B cell (primary cell): Measurements from ENCODE around the gene PFDN2. TPM values are rescaled to one million over a fixed set of nuclear protein-coding genes. Genes with fewer than 3 reads are reported as not detected.
A peak's percentile ranks its signal among the peaks of the same experiment; 100 is the strongest.

Source experiments
- ATAC-seq: fragments of 200-7000 bp; cut with Tn5 transposase; one replicate; pipeline ENCODE4 v1.10.0; 2021; ENCODE audit warnings: low read depth, mild to moderate bottlenecking, moderate number of reproducible peaks, moderate library complexity
- CTCF ChIA-PET: fragments of 350-600 bp; sonication (Branson Sonifier 250); formaldehyde crosslinking; loops from one replicate; lab custom pipeline; 2021; ENCODE audit warnings: antibody characterized with exemption, inconsistent platforms; lab: Charles Lee
- POLR2A ChIA-PET: fragments of 350-600 bp; sonication (Branson Sonifier 250); formaldehyde crosslinking; loops from one replicate; lab custom pipeline; 2021; ENCODE audit warnings: antibody characterized with exemption; lab: Charles Lee
- DNase-seq: peaks from one replicate; pipeline ENCODE4 v3.0.0; 2013
- H2AFZ ChIP-seq: 2 replicates; pipeline ENCODE4 v1.6.1; 2012; ENCODE audit warnings: mild to moderate bottlenecking, low read depth, low read length; ENCODE audit not compliant: insufficient read depth, poor library complexity, severe bottlenecking
- H3K27ac ChIP-seq, 2 donors: 1 replicate in 1 of 2; 2 replicates in 1 of 2; pipeline ENCODE4 v1.5.1; 2012 to 2013; ENCODE audit warnings: low read length in 2 of 2, mild to moderate bottlenecking in 2 of 2, moderate library complexity in 1 of 2
- H3K27me3 ChIP-seq, 4 experiments: fragments of 200-600 bp in 1 of 4; sonication (generic) in 1 of 4; replicated peaks in 1 of 4; 1 replicate in 2 of 4; 2 replicates in 2 of 4; pipeline versions ENCODE4 v1.6.1 to v1.7.0; 2013 to 2016; ENCODE audit warnings: low read length in 3 of 4, mild to moderate bottlenecking in 2 of 4, mixed read lengths in 1 of 4, moderate library complexity in 1 of 4; ENCODE audit not compliant: insufficient read depth in 4 of 4, control insufficient read depth in 3 of 4; ENCODE audit errors: control extremely low read depth in 1 of 4
- H3K36me3 ChIP-seq, 2 experiments: replicated peaks in 1 of 2; 1 replicate in 1 of 2; 2 replicates in 1 of 2; pipeline versions ENCODE4 v1.6.1 to v1.7.1; 2013; ENCODE audit warnings: low read length in 1 of 2; ENCODE audit not compliant: insufficient read depth in 2 of 2, control insufficient read depth in 1 of 2; ENCODE audit errors: control extremely low read depth in 1 of 2, extremely low read depth in 1 of 2
- H3K4me1 ChIP-seq, 2 donors: fragments of 200-600 bp in 1 of 2; sonication (generic) in 1 of 2; 1 replicate in 1 of 2; 2 replicates in 1 of 2; pipeline versions ENCODE4 v1.5.1 to v1.6.1; 2013 to 2017; ENCODE audit warnings: low read length in 2 of 2; ENCODE audit not compliant: control insufficient read depth in 2 of 2, insufficient read depth in 2 of 2
- H3K4me2 ChIP-seq: replicated peaks from 2 replicates; pipeline ENCODE3; 2012; ENCODE audit warnings: mild to moderate bottlenecking, low read depth, low read length; ENCODE audit not compliant: poor library complexity, severe bottlenecking
- H3K4me3 ChIP-seq, 5 experiments: fragments of 200-600 bp in 1 of 5; sonication (generic) in 1 of 5; 1 replicate in 3 of 5; 2 replicates in 2 of 5; pipeline versions ENCODE4 v1.5.1 to v1.7.0; 2011 to 2016; ENCODE audit warnings: low read length in 4 of 5, mild to moderate bottlenecking in 4 of 5, low read depth in 2 of 5, control low read depth in 1 of 5, moderate library complexity in 1 of 5; ENCODE audit not compliant: insufficient read depth in 1 of 5; ENCODE audit errors: control extremely low read depth in 1 of 5, extremely low read depth in 1 of 5
- H3K79me2 ChIP-seq: fragments of 200-600 bp; sonication (generic); one replicate; pipeline ENCODE4 v1.6.0; 2016; ENCODE audit warnings: low read length; ENCODE audit not compliant: control insufficient read depth, insufficient read depth
- H3K9ac ChIP-seq: fragments of 200-600 bp; sonication (generic); 2 replicates; pipeline ENCODE4 v1.6.1; 2017; ENCODE audit warnings: mild to moderate bottlenecking, low read length, moderate library complexity
- H3K9me3 ChIP-seq, 3 donors: one replicate each; pipeline versions ENCODE4 v1.6.1 to v1.7.1; 2013; ENCODE audit warnings: low read length in 2 of 3; ENCODE audit not compliant: control insufficient read depth in 2 of 3, insufficient read depth in 1 of 3; ENCODE audit errors: control extremely low read depth in 1 of 3
- H4K20me1 ChIP-seq: 2 replicates; pipeline ENCODE4 v1.6.0; 2012; ENCODE audit warnings: mild to moderate bottlenecking, low read length; ENCODE audit not compliant: insufficient read depth, control insufficient read depth, poor library complexity, severe bottlenecking
- H3K27ac Mint-ChIP-seq: one replicate; pipeline ENCODE4 v1.8.0; 2021; ENCODE audit warnings: mixed read lengths
- H3K27me3 Mint-ChIP-seq: one replicate; pipeline ENCODE4 v1.8.0; 2021; ENCODE audit warnings: mixed read lengths
- H3K4me1 Mint-ChIP-seq: one replicate; pipeline ENCODE4 v1.8.0; 2021; ENCODE audit warnings: mixed read lengths
- H3K4me3 Mint-ChIP-seq: one replicate; pipeline ENCODE4 v1.8.0; 2021; ENCODE audit warnings: mixed read lengths
- H3K9me3 Mint-ChIP-seq: one replicate; pipeline ENCODE4 v1.8.0; 2022; ENCODE audit warnings: mixed read lengths; ENCODE audit not compliant: insufficient read depth
- EZH2 ChIP-seq: IDR thresholded peaks from 2 replicates; pipeline ENCODE4 v1.6.1; 2012; ENCODE audit warnings: borderline replicate concordance, low read depth, mild to moderate bottlenecking, moderate library complexity, low read length; ENCODE audit not compliant: insufficient read depth, poor library complexity, severe bottlenecking
- WGBS: methylation state at CpG from one replicate; pipeline ENCODE4 v1.1.5; 2013; ENCODE audit warnings: missing lambda C conversion rate; ENCODE audit not compliant: insufficient coverage; 5-methylcytosine and 5-hydroxymethylcytosine counted together
- intact Hi-C: fragments of 100-400 bp; cut with micrococcal nuclease; formaldehyde crosslinking; loops from one replicate; pipeline ENCODE4 v1.10.0; 2022
- polyA plus RNA-seq: library from polyadenylated mRNA; depleted of rRNA; stranded (reverse); fragments of >200 nt; gene quantifications from 2 replicates; pipeline ENCODE4 v1.2.3, GENCODE V29; 2012
- total RNA-seq, 2 donors: library from RNA; stranded (reverse); fragments of 120-200 nt in 1 of 2; gene quantifications; 1 replicate in 1 of 2; 2 replicates in 1 of 2; pipeline versions ENCODE4 v1.2.3 to v1.2.4, GENCODE V29; 2013 to 2022
- TF ChIP-seq, protein P1 (sequence below): fragments of 200-600 bp; IDR thresholded peaks from one replicate; pipeline ENCODE4 v1.8.0; 2022; ENCODE audit warnings: antibody characterized with exemption, mild to moderate bottlenecking

Gene PFDN2
- total and polyA plus RNA-seq, 2 donors (not counting 1 experiment from before 2014, with no cell fraction given): 29.9 to 43.2 TPM

DNA sequence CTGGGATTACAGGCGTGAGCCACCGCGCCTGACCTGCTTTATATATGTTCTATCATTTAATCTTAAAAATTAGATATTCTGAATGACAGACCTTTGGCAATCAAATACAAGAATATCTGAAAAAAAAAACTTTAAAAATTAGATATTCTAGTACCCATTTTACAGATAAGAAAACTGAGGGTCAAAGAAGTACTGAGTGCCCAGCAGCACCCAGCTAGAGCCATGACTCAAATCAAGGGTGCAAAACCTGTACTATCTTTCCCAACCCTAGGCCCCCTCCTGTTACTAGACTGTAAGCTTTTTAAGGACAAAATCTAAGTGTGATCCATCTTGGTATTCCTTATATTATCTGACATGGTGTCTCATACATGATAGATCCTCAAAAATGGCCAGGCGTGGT is 56.4 kb downstream of the PFDN2 start:
- H3K27me3 ChIP-seq: no peaks in the 10 kb centered on the region
- H2AFZ ChIP-seq: no peak overlapping the region
- no peaks in the 10 kb centered on the region for H3K9me3 ChIP-seq
- H3K4me1 Mint-ChIP-seq: peaks cover 50% of the 10 kb centered on the region
- H3K27me3 Mint-ChIP-seq: no peaks in the 10 kb centered on the region
- 80% methylated on average over 1 of the region's 4 CpGs for WGBS
- intact Hi-C loops: no loop called here
- H4K20me1 ChIP-seq: peaks cover 65% of the 10 kb centered on the region
- H3K4me2 ChIP-seq: no peak overlapping the region
- no peak overlapping the region for H3K27ac ChIP-seq
- ChIA-PET CTCF (interaction anchor here (1.1 to 2.0 kb wide), 3 partner anchors 15 to 37 kb away, joined by 3 to 6 read pairs (median 4); partner anchors contain the start of gene KLHDC9), POLR2A (interaction anchor here (0.8 kb wide), 1 partner anchor 40 kb away, joined by 3 read pairs; no protein-coding TSS in a partner anchor)
- H3K27ac Mint-ChIP-seq: no peak overlapping the region
- no peak overlapping the region for H3K4me3 ChIP-seq
- no peak overlapping the region for H3K4me3 Mint-ChIP-seq
- ATAC-seq: no peak
- peaks cover 96% of the 10 kb centered on the region for H3K79me2 ChIP-seq
- TF ChIP-seq, protein P1, sequence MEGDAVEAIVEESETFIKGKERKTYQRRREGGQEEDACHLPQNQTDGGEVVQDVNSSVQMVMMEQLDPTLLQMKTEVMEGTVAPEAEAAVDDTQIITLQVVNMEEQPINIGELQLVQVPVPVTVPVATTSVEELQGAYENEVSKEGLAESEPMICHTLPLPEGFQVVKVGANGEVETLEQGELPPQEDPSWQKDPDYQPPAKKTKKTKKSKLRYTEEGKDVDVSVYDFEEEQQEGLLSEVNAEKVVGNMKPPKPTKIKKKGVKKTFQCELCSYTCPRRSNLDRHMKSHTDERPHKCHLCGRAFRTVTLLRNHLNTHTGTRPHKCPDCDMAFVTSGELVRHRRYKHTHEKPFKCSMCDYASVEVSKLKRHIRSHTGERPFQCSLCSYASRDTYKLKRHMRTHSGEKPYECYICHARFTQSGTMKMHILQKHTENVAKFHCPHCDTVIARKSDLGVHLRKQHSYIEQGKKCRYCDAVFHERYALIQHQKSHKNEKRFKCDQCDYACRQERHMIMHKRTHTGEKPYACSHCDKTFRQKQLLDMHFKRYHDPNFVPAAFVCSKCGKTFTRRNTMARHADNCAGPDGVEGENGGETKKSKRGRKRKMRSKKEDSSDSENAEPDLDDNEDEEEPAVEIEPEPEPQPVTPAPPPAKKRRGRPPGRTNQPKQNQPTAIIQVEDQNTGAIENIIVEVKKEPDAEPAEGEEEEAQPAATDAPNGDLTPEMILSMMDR: no peak
- no peak for TF ChIP-seq EZH2
- H3K9ac ChIP-seq: no peak overlapping the region
- DNase-seq: no peak
- H3K9me3 Mint-ChIP-seq: no peaks in the 10 kb centered on the region
- H3K4me1 ChIP-seq: peaks cover 20 to 28% of the 10 kb centered on the region in 2 donors
- H3K36me3 ChIP-seq: peaks cover 5 to 46% of the 10 kb centered on the region in 2 experiments

DNA sequence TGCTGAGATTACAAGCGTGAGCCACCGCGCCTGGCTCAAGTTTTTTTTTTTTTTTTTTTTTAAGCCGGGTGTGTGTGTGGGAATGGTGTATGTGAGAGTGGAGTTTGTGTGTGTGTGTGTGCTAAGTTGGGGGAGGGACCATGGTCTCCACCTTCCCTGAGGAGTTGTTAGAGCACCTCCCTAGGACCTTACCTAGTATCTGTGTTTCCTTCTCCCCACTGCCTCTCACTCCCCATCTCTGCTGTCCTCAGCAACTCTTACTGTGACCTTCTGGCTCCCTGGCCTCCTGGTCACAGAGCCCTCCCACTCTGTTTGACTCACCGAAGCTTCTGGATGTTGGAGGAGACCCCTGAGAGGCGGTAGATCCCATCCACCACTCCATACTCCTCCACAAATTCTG is 58.5 kb downstream of the PFDN2 start:
- no peaks in the 10 kb centered on the region for H3K27me3 Mint-ChIP-seq
- ATAC-seq (no peak), DNase-seq (no peak)
- Histone ChIP-seq H4K20me1 (peaks cover 70% of the 10 kb centered on the region), H3K27ac (peak overlapping the region in 1 of 2 donors; percentile 48), H3K4me1 (peaks cover 5 to 11% of the 10 kb centered on the region in 2 donors), H3K36me3 (peaks cover 3 to 61% of the 10 kb centered on the region in 2 experiments), H2AFZ (no peak overlapping the region), H3K27me3 (no peaks in the 10 kb centered on the region), H3K9me3 (no peaks in the 10 kb centered on the region), H3K79me2 (peaks cover 93% of the 10 kb centered on the region), H3K4me2 (no peak overlapping the region), H3K4me3 (no peak overlapping the region), H3K9ac (no peak overlapping the region)
- intact Hi-C loops: no loop called here
- POLR2A ChIA-PET: no interaction called here
- TF ChIP-seq, protein P1: no peak
- no peak for TF ChIP-seq EZH2
- CTCF ChIA-PET: interaction anchor here (0.6 kb wide), 1 partner anchor 357 kb away, joined by 3 read pairs; no protein-coding TSS in a partner anchor
- H3K4me3 Mint-ChIP-seq: no peak overlapping the region
- H3K4me1 Mint-ChIP-seq: peaks cover 42% of the 10 kb centered on the region
- WGBS: 83% methylated on average over 1 of the region's 6 CpGs
- no peaks in the 10 kb centered on the region for H3K9me3 Mint-ChIP-seq
- peak overlapping the region; percentile 74 for H3K27ac Mint-ChIP-seq
